ENCODE measurements around the gene PHF11.

- TF ChIP-seq EZH2 (IDR thresholded peaks at IDR 0.05) (no peak), POLR2AphosphoS5 (IDR thresholded peaks at IDR 0.05; ENCODE audit: borderline replicate concordance, low read depth, low read length) (no peak), FOXP2 (optimal IDR thresholded peaks at IDR 0.05; ENCODE audit: control extremely low read depth, extremely low read length, insufficient read depth) (no peak)
These were observed 49.3 kb upstream of the PHF11 start for GRCh38 chr13:49446473-49446872.

Measured in SK-N-MC (cell line).